IPS-20b (cell line): ENCODE data around the gene RYR1.

ENCODE experiments used
- H3K27ac ChIP-seq: one replicate; pipeline ENCODE4 v1.5.1; 2013; ENCODE audit warnings: low read length
- H3K27me3 ChIP-seq: 2 replicates; pipeline ENCODE4 v1.6.1; 2013; ENCODE audit warnings: mild to moderate bottlenecking, low read length, inconsistent platforms; ENCODE audit not compliant: insufficient read depth
- H3K36me3 ChIP-seq: 2 replicates; pipeline ENCODE4 v1.6.1; 2013; ENCODE audit warnings: low read depth, mild to moderate bottlenecking, inconsistent platforms, low read length, moderate library complexity; ENCODE audit not compliant: insufficient read depth
- H3K4me1 ChIP-seq: 2 replicates; pipeline ENCODE4 v1.6.1; 2013; ENCODE audit warnings: mild to moderate bottlenecking, control low read depth, inconsistent platforms, low read length, moderate library complexity; ENCODE audit not compliant: insufficient read depth
- H3K4me3 ChIP-seq: 2 replicates; pipeline ENCODE4 v1.5.1; 2013; ENCODE audit warnings: mild to moderate bottlenecking, low read length, inconsistent platforms
- H3K9ac ChIP-seq: 2 replicates; pipeline ENCODE4 v1.6.1; 2013; ENCODE audit warnings: low read depth, mild to moderate bottlenecking, inconsistent platforms, low read length, moderate library complexity
- H3K9me3 ChIP-seq: 2 replicates; pipeline ENCODE4 v1.6.1; 2013; ENCODE audit warnings: mild to moderate bottlenecking, low read depth, low read length, inconsistent platforms; ENCODE audit not compliant: insufficient read depth

RYR1 gene

GRCh38 chr19:38434549-38435051, 1.1 kb downstream of the RYR1 start:
- Histone ChIP-seq H3K27ac (peak overlapping the region; percentile 99), H3K9me3 (no peaks in the 10 kb centered on the region), H3K4me3 (peak overlapping the region; percentile 73), H3K4me1 (peaks cover 9% of the 10 kb centered on the region; the same call in 1 of the 2 replicates), H3K9ac (peak overlapping the region; percentile 72; the same call in 1 of the 2 replicates), H3K36me3 (no peaks in the 10 kb centered on the region), H3K27me3 (no peaks in the 10 kb centered on the region)

GRCh38 chr19:38437295-38437694, 3.8 kb downstream of the RYR1 start:
- Histone ChIP-seq H3K4me3 (no peak overlapping the region), H3K27me3 (no peaks in the 10 kb centered on the region), H3K36me3 (no peaks in the 10 kb centered on the region), H3K9ac (no peak overlapping the region), H3K9me3 (no peaks in the 10 kb centered on the region), H3K27ac (no peak overlapping the region), H3K4me1 (peaks cover 9% of the 10 kb centered on the region; the same call in 1 of the 2 replicates)

DNA sequence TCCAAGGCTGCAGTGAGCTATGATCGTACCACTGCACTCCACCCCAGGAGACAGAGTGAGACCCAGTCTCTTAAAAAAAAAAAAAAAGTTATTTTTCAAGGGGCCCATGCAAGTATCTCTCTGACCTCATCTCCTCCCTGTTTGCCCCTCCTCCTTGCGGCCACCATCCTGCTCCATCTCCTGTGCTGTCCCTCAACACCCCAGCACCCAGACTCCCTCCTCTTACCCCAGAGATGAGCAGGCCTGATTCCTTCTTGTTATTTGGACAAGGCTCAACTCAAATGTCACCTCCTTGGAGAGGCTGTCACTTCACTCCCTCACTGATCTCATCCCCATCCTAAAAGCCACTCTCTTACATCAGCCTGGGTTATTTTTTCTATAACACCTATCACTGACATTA, 4.4 kb downstream of the RYR1 start:
- H3K27me3 ChIP-seq = no peaks in the 10 kb centered on the region
- peaks cover 9% of the 10 kb centered on the region; the same call in 1 of the 2 replicates for H3K4me1 ChIP-seq
- H3K27ac ChIP-seq = no peak overlapping the region
- no peaks in the 10 kb centered on the region for H3K9me3 ChIP-seq
- peaks cover 5% of the 10 kb centered on the region; the same call in 1 of the 2 replicates for H3K36me3 ChIP-seq
- no peak overlapping the region for H3K4me3 ChIP-seq
- no peak overlapping the region for H3K9ac ChIP-seq

DNA sequence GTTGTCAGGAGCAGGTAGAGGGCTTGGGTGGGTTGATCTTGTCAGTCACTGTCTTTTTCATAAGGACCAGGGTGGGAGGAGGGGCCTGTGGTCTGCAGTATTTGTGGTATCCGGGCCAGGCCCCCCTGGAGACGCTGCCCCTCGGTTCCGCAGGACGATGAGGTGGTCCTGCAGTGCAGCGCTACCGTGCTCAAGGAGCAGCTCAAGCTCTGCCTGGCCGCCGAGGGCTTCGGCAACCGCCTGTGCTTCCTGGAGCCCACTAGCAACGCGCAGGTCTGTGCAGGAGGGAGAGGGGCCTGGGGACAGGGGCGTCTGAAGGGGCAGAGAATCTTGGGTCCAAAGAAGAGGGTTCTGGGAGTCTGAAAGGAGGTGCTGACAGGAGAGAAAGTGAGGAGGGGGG, 7.1 kb downstream of the RYR1 start:
- Histone ChIP-seq H3K27ac (no peak overlapping the region), H3K27me3 (no peaks in the 10 kb centered on the region), H3K4me1 (no peaks in the 10 kb centered on the region; the same call in 1 of the 2 replicates), H3K9me3 (no peaks in the 10 kb centered on the region), H3K36me3 (peaks cover 29% of the 10 kb centered on the region; the same call in 1 of the 2 replicates), H3K9ac (no peak overlapping the region), H3K4me3 (no peak overlapping the region)

GRCh38 chr19:38441657-38442348, 8.3 kb downstream of the RYR1 start:
- Histone ChIP-seq H3K4me1 (no peaks in the 10 kb centered on the region; the same call in 1 of the 2 replicates), H3K36me3 (peaks cover 39% of the 10 kb centered on the region), H3K9ac (no peak overlapping the region; the same call in 1 of the 2 replicates), H3K27ac (no peak overlapping the region), H3K9me3 (no peaks in the 10 kb centered on the region), H3K4me3 (no peak overlapping the region), H3K27me3 (no peaks in the 10 kb centered on the region)

GRCh38 chr19:38442736-38443135, 9.2 kb downstream of the RYR1 start:
- H3K9me3 ChIP-seq = no peaks in the 10 kb centered on the region
- H3K27ac ChIP-seq = no peak overlapping the region
- H3K4me3 ChIP-seq = no peak overlapping the region
- H3K9ac ChIP-seq = no peak overlapping the region
- H3K27me3 ChIP-seq = no peaks in the 10 kb centered on the region
- H3K36me3 ChIP-seq = peaks cover 39% of the 10 kb centered on the region
- H3K4me1 ChIP-seq = no peaks in the 10 kb centered on the region; the same call in 1 of the 2 replicates

DNA sequence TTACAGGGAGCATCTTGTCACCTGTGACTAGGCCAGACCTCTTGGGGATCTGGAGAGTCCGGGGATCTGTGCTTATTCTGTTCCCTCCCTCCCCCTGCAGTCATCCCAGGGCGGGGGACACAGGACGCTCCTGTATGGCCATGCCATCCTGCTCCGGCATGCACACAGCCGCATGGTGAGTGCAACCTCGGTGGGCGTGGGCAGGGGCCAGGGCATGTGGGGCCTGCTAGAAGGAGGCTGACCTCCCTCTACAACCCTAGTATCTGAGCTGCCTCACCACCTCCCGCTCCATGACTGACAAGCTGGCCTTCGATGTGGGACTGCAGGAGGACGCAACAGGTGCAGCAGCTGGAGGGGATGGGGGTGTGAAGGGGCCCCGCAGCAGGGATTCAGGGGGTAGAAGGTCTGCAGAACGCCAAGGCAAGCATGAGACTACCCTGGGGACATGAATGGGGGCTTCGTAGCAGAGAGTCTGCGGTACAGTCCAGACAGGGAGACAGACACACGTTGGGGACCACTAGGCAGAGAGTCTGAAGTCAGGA, 10.0 kb downstream of the RYR1 start:
- no peak overlapping the region for H3K4me3 ChIP-seq
- no peaks in the 10 kb centered on the region for H3K9me3 ChIP-seq
- H3K27ac ChIP-seq = no peak overlapping the region
- H3K36me3 ChIP-seq = peaks cover 39% of the 10 kb centered on the region
- H3K27me3 ChIP-seq = no peaks in the 10 kb centered on the region
- no peaks in the 10 kb centered on the region; the same call in 1 of the 2 replicates for H3K4me1 ChIP-seq
- no peak overlapping the region for H3K9ac ChIP-seq

DNA sequence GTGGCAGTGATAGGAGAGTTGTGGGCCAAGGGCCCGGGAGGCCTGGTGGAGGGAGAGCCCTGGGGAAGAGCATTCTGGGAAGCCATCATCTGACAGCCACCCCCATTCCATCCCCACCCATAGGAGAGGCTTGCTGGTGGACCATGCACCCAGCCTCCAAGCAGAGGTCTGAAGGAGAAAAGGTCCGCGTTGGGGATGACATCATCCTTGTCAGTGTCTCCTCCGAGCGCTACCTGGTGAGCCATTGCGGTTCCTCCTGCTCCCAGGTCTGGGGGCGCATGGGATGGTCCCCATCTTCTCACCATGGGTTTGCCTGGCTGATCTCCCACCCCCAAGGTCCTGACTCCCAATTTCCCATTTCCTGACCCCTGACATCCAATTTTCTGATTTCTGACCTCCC, 10.5 kb downstream of the RYR1 start:
- H3K27me3 ChIP-seq = no peaks in the 10 kb centered on the region
- H3K4me1 ChIP-seq = no peaks in the 10 kb centered on the region; the same call in 1 of the 2 replicates
- H3K4me3 ChIP-seq = no peak overlapping the region
- H3K9ac ChIP-seq = no peak overlapping the region
- no peak overlapping the region for H3K27ac ChIP-seq
- H3K36me3 ChIP-seq = peaks cover 39% of the 10 kb centered on the region
- no peaks in the 10 kb centered on the region for H3K9me3 ChIP-seq

- Histone ChIP-seq H3K27me3 (no peaks in the 10 kb centered on the region), H3K27ac (no peak overlapping the region), H3K36me3 (peaks cover 48% of the 10 kb centered on the region), H3K4me1 (no peaks in the 10 kb centered on the region; the same call in 1 of the 2 replicates), H3K4me3 (no peak overlapping the region), H3K9me3 (no peaks in the 10 kb centered on the region), H3K9ac (no peak overlapping the region)
Observed at GRCh38 chr19:38445362-38445761, 11.9 kb downstream of the RYR1 start.

DNA sequence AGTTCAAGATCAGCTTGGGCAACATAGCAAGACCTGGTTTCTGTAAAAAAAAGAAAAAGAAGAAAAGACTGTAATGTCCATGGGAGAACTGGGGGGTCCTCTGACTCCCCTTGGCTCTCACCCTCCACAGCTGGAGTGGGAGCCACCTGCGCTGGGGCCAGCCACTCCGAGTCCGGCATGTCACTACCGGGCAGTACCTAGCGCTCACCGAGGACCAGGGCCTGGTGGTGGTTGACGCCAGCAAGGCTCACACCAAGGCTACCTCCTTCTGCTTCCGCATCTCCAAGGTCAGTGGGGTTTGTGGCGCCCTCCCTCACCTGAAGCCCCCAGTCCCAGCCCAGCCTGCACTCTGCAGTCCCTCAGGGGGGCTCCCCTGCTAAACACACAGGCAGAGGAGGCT, 14.7 kb downstream of the RYR1 start:
- H3K27me3 ChIP-seq = no peaks in the 10 kb centered on the region
- no peaks in the 10 kb centered on the region for H3K4me1 ChIP-seq
- peaks cover 59% of the 10 kb centered on the region for H3K36me3 ChIP-seq
- no peak overlapping the region for H3K9ac ChIP-seq
- H3K9me3 ChIP-seq = no peaks in the 10 kb centered on the region
- H3K4me3 ChIP-seq = no peak overlapping the region
- H3K27ac ChIP-seq = no peak overlapping the region

GRCh38 chr19:38449518-38449917, 16.0 kb downstream of the RYR1 start:
- Histone ChIP-seq H3K9me3 (no peaks in the 10 kb centered on the region), H3K27me3 (no peaks in the 10 kb centered on the region), H3K27ac (no peak overlapping the region), H3K9ac (no peak overlapping the region), H3K4me1 (no peaks in the 10 kb centered on the region), H3K36me3 (peaks cover 46% of the 10 kb centered on the region), H3K4me3 (no peak overlapping the region)

DNA sequence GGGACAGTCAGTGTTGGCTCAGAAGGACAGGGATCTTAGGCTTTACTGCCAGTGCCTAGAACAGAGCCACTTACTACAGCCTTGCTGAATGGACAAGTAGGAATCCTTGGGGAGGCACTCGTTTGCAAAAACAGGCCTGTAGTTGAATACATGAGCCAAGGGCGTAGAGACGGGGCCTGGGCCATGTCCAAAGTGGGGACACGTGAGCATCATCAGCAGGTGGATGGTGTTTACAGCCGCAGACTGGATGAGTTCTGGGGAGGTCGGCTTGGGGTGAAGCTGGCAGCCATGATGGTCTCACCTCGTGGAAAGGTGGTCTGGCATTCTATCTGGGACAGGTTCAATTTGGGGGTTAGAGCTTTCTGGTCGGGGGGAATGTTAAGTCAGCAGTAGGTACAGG, 17.5 kb downstream of the RYR1 start:
- peaks cover 47% of the 10 kb centered on the region for H3K36me3 ChIP-seq
- no peaks in the 10 kb centered on the region for H3K4me1 ChIP-seq
- H3K9me3 ChIP-seq = no peaks in the 10 kb centered on the region
- no peak overlapping the region for H3K9ac ChIP-seq
- H3K27ac ChIP-seq = no peak overlapping the region
- H3K27me3 ChIP-seq = no peaks in the 10 kb centered on the region
- H3K4me3 ChIP-seq = no peak overlapping the region
